Transverse colon (tissue), 4 donors: ENCODE measurements around the gene CDYL.

ENCODE experiments used
- CTCF ChIP-seq, 5 experiments: fragments of 200-600 bp in 3 of 5; fragments of 450-650 bp in 2 of 5; sonication (generic) in 3 of 5; IDR thresholded peaks; 1 replicate in 2 of 5; 2 replicates in 3 of 5; pipeline ENCODE4 v1.5.1; 2016 to 2017; ENCODE audit warnings: antibody characterized with exemption in 5 of 5, inconsistent platforms in 3 of 5, mild to moderate bottlenecking in 2 of 5, moderate library complexity in 1 of 5
- POLR2AphosphoS5 ChIP-seq, 3 donors: sonication (generic); formaldehyde crosslinking; IDR thresholded peaks; one replicate each; pipeline ENCODE4 v1.6.1; 2016; ENCODE audit warnings: antibody characterized with exemption in 3 of 3

GRCh38 chr6:4860387-4860786, 84.2 kb downstream of the CDYL start:
- TF ChIP-seq CTCF (IDR thresholded peaks at IDR 0.05), result no peak
- TF ChIP-seq POLR2AphosphoS5 (IDR thresholded peaks at IDR 0.05), result no peak
